ENCODE results near the gene ALDH2. TPM values are rescaled to one million over a fixed set of nuclear protein-coding genes. Genes with fewer than 3 reads are reported as not detected.

Gene ALDH2
- total RNA-seq, 3 donors from 2014 or later: 293 to 382 (median 304) TPM

DNA sequence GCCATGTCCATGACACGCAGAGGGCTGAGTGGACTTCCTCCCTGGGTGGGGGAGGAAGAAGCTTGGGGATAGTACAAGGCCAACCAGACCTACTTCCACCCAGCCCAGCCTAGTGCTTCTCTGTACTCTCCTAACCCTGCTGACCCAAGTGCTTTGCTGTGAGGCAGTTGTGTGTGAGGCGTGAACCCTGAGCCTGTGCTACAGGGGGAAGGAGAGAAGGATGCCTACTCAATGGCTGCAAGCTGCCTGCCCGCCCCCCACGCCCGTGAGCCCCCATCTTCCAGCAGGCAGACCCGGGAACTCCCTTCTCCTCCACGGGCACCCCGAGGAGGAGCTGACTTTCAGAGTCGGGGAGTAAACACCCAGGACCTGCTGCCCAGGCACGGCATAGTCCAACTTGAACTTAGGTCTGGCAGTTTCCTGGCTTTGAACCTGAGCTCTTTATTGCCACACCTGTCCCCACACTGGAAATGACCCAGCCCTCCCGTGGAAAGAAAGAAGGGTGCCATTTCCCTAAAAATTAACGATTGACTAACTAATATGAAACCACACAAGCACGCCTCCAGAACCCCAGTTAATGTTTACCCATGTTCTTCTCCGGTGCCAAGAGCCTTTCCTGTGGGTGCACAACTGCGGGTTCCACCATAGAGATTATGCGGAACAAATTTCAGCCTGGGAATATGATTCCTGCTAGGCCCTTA is 10.8 kb downstream of the ALDH2 start:
- TF ChIP-seq CTCF (IDR thresholded peaks at IDR 0.05): no peak
- intact Hi-C loops (cut with DNase I, micrococcal nuclease): no loop called here
- DNase-seq: peak; percentile 80 to 84 (median 80)
- Histone ChIP-seq H3K4me1 (ENCODE audit: low read depth) (peaks cover 75% of the 10 kb centered on the region), H3K9me3 (no peaks in the 10 kb centered on the region), H3K36me3 (ENCODE audit: low read depth) (no peaks in the 10 kb centered on the region), H3K4me3 (no peak overlapping the region)
- peak; percentile 65 for ATAC-seq

DNA sequence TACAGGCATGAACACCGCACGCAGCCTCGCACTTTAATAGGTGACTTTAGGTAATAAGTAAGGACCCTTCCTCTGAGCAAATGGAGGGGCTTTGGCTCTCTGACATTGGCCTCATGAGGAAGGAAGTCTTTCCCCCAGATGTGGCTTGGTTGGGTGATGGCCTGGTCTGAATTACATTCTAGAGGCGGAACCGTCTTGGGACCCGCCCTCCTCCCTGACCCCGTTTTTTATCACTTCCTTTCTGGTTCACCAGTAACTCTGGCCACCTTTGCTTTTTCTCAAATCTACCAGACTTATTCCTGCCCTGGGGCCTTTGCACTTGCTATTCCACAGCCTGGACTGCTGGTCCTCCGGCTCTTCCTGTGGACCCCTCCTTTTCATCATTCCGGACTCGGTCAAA is 13.4 kb downstream of the ALDH2 start:
- H3K36me3 ChIP-seq (ENCODE audit: low read depth): peaks cover 7% of the 10 kb centered on the region
- peaks cover 52% of the 10 kb centered on the region for H3K4me1 ChIP-seq (ENCODE audit: low read depth)
- H3K4me3 ChIP-seq: no peak overlapping the region
- peak in 2 of 3 donors; percentile 61 to 75 for DNase-seq
- H3K9me3 ChIP-seq: no peaks in the 10 kb centered on the region
- ATAC-seq: peak; percentile 41
- intact Hi-C loops (cut with DNase I, micrococcal nuclease): no loop called here
- TF ChIP-seq CTCF (IDR thresholded peaks at IDR 0.05): no peak

- H3K36me3 ChIP-seq (ENCODE audit: low read depth): peaks cover 7% of the 10 kb centered on the region
- peak; percentile 73 for ATAC-seq
- no peak overlapping the region for H3K4me3 ChIP-seq
- no peaks in the 10 kb centered on the region for H3K9me3 ChIP-seq
- TF ChIP-seq CTCF (IDR thresholded peaks at IDR 0.05): no peak
- H3K4me1 ChIP-seq (ENCODE audit: low read depth): peaks cover 50% of the 10 kb centered on the region
- DNase-seq: peak; percentile 61 to 64 (median 62)
- intact Hi-C loops (cut with DNase I, micrococcal nuclease): no loop called here
Measured at GRCh38 chr12:111780615-111781014, 13.9 kb downstream of the ALDH2 start.

DNA sequence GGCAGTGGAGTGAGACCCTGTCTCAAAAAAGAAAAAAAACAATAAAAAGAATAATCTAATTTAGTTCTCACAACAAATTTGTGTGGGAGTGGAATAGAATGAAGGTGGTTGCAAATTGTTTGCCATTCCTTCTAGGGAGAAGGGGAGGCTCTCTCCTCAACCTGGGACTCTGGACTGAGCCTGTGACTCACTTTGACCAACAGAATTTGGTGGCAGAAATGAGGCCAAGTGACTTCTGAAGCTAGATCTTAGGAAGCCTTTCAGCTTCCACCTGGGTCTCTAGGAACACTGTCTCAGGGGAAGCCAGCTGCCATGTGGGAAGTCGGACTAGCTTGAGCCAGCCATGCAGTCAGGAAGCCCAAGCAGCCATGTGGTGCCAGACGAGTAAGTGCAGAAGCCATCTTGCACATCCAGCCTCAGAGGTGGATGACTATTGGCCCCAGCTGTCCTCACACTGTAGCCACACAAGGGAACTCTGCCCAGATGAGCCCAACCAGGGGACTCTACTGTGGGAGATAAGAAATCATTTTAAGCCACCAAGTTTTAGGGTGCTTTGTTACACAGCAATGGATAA is 14.4 kb downstream of the ALDH2 start:
- intact Hi-C loops (cut with DNase I, micrococcal nuclease): no loop called here
- DNase-seq (no peak), ATAC-seq (no peak)
- Histone ChIP-seq H3K9me3 (no peaks in the 10 kb centered on the region), H3K36me3 (ENCODE audit: low read depth) (peaks cover 7% of the 10 kb centered on the region), H3K4me1 (ENCODE audit: low read depth) (peaks cover 44% of the 10 kb centered on the region), H3K4me3 (no peak overlapping the region)
- no peak for TF ChIP-seq CTCF (IDR thresholded peaks at IDR 0.05)

- H3K4me1 ChIP-seq (ENCODE audit: low read depth): peaks cover 28% of the 10 kb centered on the region
- TF ChIP-seq CTCF (IDR thresholded peaks at IDR 0.05): no peak
- intact Hi-C loops (cut with DNase I, micrococcal nuclease): no loop called here
- no peaks in the 10 kb centered on the region for H3K9me3 ChIP-seq
- ATAC-seq (no peak), DNase-seq (no peak)
- peaks cover 7% of the 10 kb centered on the region for H3K36me3 ChIP-seq (ENCODE audit: low read depth)
- no peak overlapping the region for H3K4me3 ChIP-seq
Measured at GRCh38 chr12:111783046-111783445, 16.3 kb downstream of the ALDH2 start.
